Measurements from ENCODE around the gene FAS. TPM values are rescaled to one million over a fixed set of nuclear protein-coding genes. Genes with fewer than 3 reads are reported as not detected.
A peak's percentile ranks its signal among the peaks of the same experiment; 100 is the strongest.

Gene FAS
- total RNA-seq, 1 experiment from 2014 or later: 7.6 TPM

DNA sequence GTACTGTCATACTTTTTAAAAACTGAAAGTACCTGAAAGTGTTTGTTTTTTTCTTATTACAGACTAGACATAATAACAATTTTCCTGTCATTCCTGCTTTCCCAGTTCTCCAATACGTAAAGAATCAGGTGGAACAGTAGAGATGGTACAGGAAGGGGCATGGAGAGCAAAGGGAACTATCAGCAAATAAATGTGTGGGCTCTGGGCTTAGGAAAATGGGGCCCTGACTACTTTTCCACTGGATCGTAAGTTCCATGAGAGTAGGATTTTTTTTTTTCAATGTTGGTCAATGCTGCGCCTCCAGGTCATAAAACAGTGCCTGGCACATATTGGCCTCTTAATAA lies 15.2 kb upstream of the FAS start:
- Histone ChIP-seq H3K36me3 (ENCODE audit: low read depth) (no peaks in the 10 kb centered on the region), H3K4me2 (peak overlapping the region; percentile 75), H3K4me1 (replicated peaks; ENCODE audit: insufficient read depth) (peaks cover 4% of the 10 kb centered on the region; the same call in 1 of the 2 replicates), H3K79me2 (ENCODE audit: low read depth) (no peaks in the 10 kb centered on the region), H3K9me3 (ENCODE audit: insufficient read depth, low read depth) (no peaks in the 10 kb centered on the region), H3K27ac (peak overlapping the region; percentile 42; the same call in 1 of the 2 replicates), H3K27me3 (ENCODE audit: insufficient read depth, low read depth) (no peaks in the 10 kb centered on the region), H3F3A (ENCODE audit: insufficient read depth, low read depth) (no peaks in the 10 kb centered on the region), H2AFZ (peak overlapping the region; percentile 79), H3K9me2 (ENCODE audit: insufficient read depth) (no peaks in the 10 kb centered on the region), H3K4me3 (peak overlapping the region; percentile 69), H4K20me1 (ENCODE audit: insufficient read depth) (no peaks in the 10 kb centered on the region)
- BruUV-seq (replicated peaks): no TSS peak
- DNase-seq: no peak
- no peak for TF ChIP-seq CTCF (conservative IDR thresholded peaks at IDR 0.05)
- TF ChIP-seq EZH2 (IDR thresholded peaks at IDR 0.05; ENCODE audit: low read depth): no peak
- CTCF ChIA-PET: no interaction called here
- intact Hi-C loops (cut with micrococcal nuclease; ENCODE audit: unreplicated experiment): no loop called here
- POLR2A ChIA-PET (ENCODE audit: unreplicated experiment): no interaction called here

GRCh38 chr10:88978463-88978862 lies 12.1 kb upstream of the FAS start:
- H3K27me3 ChIP-seq (ENCODE audit: insufficient read depth, low read depth): no peaks in the 10 kb centered on the region
- H3F3A ChIP-seq (ENCODE audit: insufficient read depth, low read depth): no peaks in the 10 kb centered on the region
- DNase-seq: no peak
- peaks cover 4% of the 10 kb centered on the region; the same call in 1 of the 2 replicates for H3K4me1 ChIP-seq (replicated peaks; ENCODE audit: insufficient read depth)
- TF ChIP-seq EZH2 (IDR thresholded peaks at IDR 0.05; ENCODE audit: low read depth) (no peak), CTCF (conservative IDR thresholded peaks at IDR 0.05) (no peak)
- no peak overlapping the region for H3K4me2 ChIP-seq
- no peaks in the 10 kb centered on the region for H3K36me3 ChIP-seq (ENCODE audit: low read depth)
- no peaks in the 10 kb centered on the region for H4K20me1 ChIP-seq (ENCODE audit: insufficient read depth)
- CTCF ChIA-PET: no interaction called here
- BruUV-seq (replicated peaks): no TSS peak
- H3K9me2 ChIP-seq (ENCODE audit: insufficient read depth): no peaks in the 10 kb centered on the region
- POLR2A ChIA-PET (ENCODE audit: unreplicated experiment): interaction anchor here (0.7 kb wide), 1 partner anchor 1045 kb away, joined by 4 read pairs; no protein-coding TSS in a partner anchor
- H3K9me3 ChIP-seq (ENCODE audit: insufficient read depth, low read depth): no peaks in the 10 kb centered on the region
- H2AFZ ChIP-seq: no peak overlapping the region
- intact Hi-C loops (cut with micrococcal nuclease; ENCODE audit: unreplicated experiment): no loop called here
- H3K27ac ChIP-seq: no peak overlapping the region
- no peak overlapping the region for H3K4me3 ChIP-seq
- no peaks in the 10 kb centered on the region for H3K79me2 ChIP-seq (ENCODE audit: low read depth)

GRCh38 chr10:88979153-88979562 lies 11.4 kb upstream of the FAS start:
- Histone ChIP-seq H3K27me3 (ENCODE audit: insufficient read depth, low read depth) (no peaks in the 10 kb centered on the region), H2AFZ (no peak overlapping the region), H3K9me3 (ENCODE audit: insufficient read depth, low read depth) (no peaks in the 10 kb centered on the region), H4K20me1 (ENCODE audit: insufficient read depth) (no peaks in the 10 kb centered on the region), H3K4me3 (no peak overlapping the region), H3K79me2 (ENCODE audit: low read depth) (no peaks in the 10 kb centered on the region), H3K4me1 (replicated peaks; ENCODE audit: insufficient read depth) (peaks cover 4% of the 10 kb centered on the region; the same call in 1 of the 2 replicates), H3K9me2 (ENCODE audit: insufficient read depth) (no peaks in the 10 kb centered on the region), H3F3A (ENCODE audit: insufficient read depth, low read depth) (no peaks in the 10 kb centered on the region), H3K27ac (no peak overlapping the region), H3K36me3 (ENCODE audit: low read depth) (no peaks in the 10 kb centered on the region), H3K4me2 (no peak overlapping the region)
- TF ChIP-seq CTCF (conservative IDR thresholded peaks at IDR 0.05) (no peak), EZH2 (IDR thresholded peaks at IDR 0.05; ENCODE audit: low read depth) (no peak)
- ChIA-PET CTCF (interaction anchor here (0.6 kb wide), 1 partner anchor 85 kb away, joined by 4 read pairs; no protein-coding TSS in a partner anchor), POLR2A (ENCODE audit: unreplicated experiment) (interaction anchor here (0.7 kb wide), 1 partner anchor 1045 kb away, joined by 4 read pairs; no protein-coding TSS in a partner anchor)
- BruUV-seq (replicated peaks): no TSS peak
- no peak for DNase-seq
- intact Hi-C loops (cut with micrococcal nuclease; ENCODE audit: unreplicated experiment): no loop called here
